Spleen (tissue), 11 donors: ENCODE results near the gene FSIP1. TPM values are rescaled to one million over a fixed set of nuclear protein-coding genes. Genes with fewer than 3 reads are reported as not detected.

Experiments
- DNase-seq: peaks from one replicate; pipeline ENCODE4 v3.0.0-alpha.2; 2020
- H3K27ac ChIP-seq, 8 donors: fragments of 200-600 bp; sonication (generic) in 7 of 8; 1 replicate in 4 of 8; 2 replicates in 4 of 8; pipeline versions ENCODE4 v1.5.0 to v1.8.0; 2016 to 2021; ENCODE audit warnings: inconsistent platforms in 4 of 8, mild to moderate bottlenecking in 4 of 8, moderate library complexity in 1 of 8
- H3K27me3 ChIP-seq, 7 donors: fragments of 200-600 bp; sonication (generic) in 6 of 7; replicated peaks in 1 of 7; 1 replicate in 4 of 7; 2 replicates in 3 of 7; pipeline versions ENCODE4 v1.5.0 to v1.8.0; 2016 to 2021; ENCODE audit warnings: inconsistent platforms in 3 of 7, mild to moderate bottlenecking in 1 of 7
- H3K36me3 ChIP-seq, 6 donors: fragments of 200-600 bp; sonication (generic) in 5 of 6; 1 replicate in 4 of 6; 2 replicates in 2 of 6; pipeline versions ENCODE4 v1.5.0 to v1.8.0; 2016 to 2021; ENCODE audit warnings: inconsistent platforms in 2 of 6
- H3K4me1 ChIP-seq, 6 donors: fragments of 200-600 bp; sonication (generic) in 5 of 6; 1 replicate in 3 of 6; 2 replicates in 3 of 6; pipeline versions ENCODE4 v1.5.0 to v1.8.0; 2016 to 2021; ENCODE audit warnings: inconsistent platforms in 3 of 6
- H3K4me3 ChIP-seq, 8 donors: fragments of 200-600 bp; sonication (generic) in 7 of 8; 1 replicate in 4 of 8; 2 replicates in 4 of 8; pipeline versions ENCODE4 v1.5.0 to v1.8.0; 2016 to 2021; ENCODE audit warnings: inconsistent platforms in 4 of 8, mild to moderate bottlenecking in 4 of 8, moderate library complexity in 2 of 8
- H3K9me3 ChIP-seq, 8 donors: fragments of 200-600 bp; sonication (generic) in 7 of 8; 1 replicate in 4 of 8; 2 replicates in 4 of 8; pipeline versions ENCODE4 v1.5.0 to v1.8.0; 2016 to 2021; ENCODE audit warnings: inconsistent platforms in 4 of 8
- POLR2A ChIP-seq, 3 donors: fragments of 450-650 bp; IDR thresholded peaks; one replicate each; pipeline ENCODE4 v1.5.1; 2017; ENCODE audit warnings: antibody characterized with exemption in 3 of 3, mild to moderate bottlenecking in 1 of 3
- POLR2AphosphoS5 ChIP-seq, 3 donors: sonication (generic); formaldehyde crosslinking; IDR thresholded peaks; one replicate each; pipeline ENCODE4 v1.5.1; 2017; ENCODE audit warnings: antibody characterized with exemption in 3 of 3
- WGBS, 5 donors: extraction: QIAGEN DNeasy Blood & Tissue Kit in 3 of 5; methylation state at CpG; one replicate each; pipeline versions ENCODE4 v1.1.5 to v1.1.7; 2013 to 2018; 5-methylcytosine and 5-hydroxymethylcytosine counted together
- intact Hi-C: fragments of 100-400 bp; cut with DNase I; formaldehyde crosslinking; loops from one replicate; pipeline ENCODE4 v1.15.0; 2023; ENCODE audit warnings: low total_unique reads
- polyA plus RNA-seq, 3 donors: library from polyadenylated mRNA; stranded (reverse); fragments of 200-250 nt; gene quantifications; one replicate each; pipeline ENCODE4 v1.2.1, GENCODE V29; 2013
- total RNA-seq, 7 donors: library from RNA; depleted of rRNA in 3 of 7; stranded (reverse); fragments of >200 nt in 3 of 7; fragmentation: NEBNext Ultra II Directional in 4 of 7; extraction: Animal tissue kit (Norgen Biotek cat#: 25700) in 4 of 7; gene quantifications; one replicate each; pipeline versions ENCODE4 v1.1.0 to v1.2.1, GENCODE V29; 2016 to 2021
- TF ChIP-seq, protein P1 (sequence below), 11 experiments: fragments of 200-600 bp in 7 of 11; fragments of 450-650 bp in 4 of 11; sonication (generic) in 4 of 11; IDR thresholded peaks in 8 of 11; conservative IDR thresholded peaks in 3 of 11; 1 replicate in 7 of 11; 2 replicates in 4 of 11; pipeline versions ENCODE4 v1.4.0 to v1.8.0; 2016 to 2021; ENCODE audit warnings: antibody characterized with exemption in 11 of 11, inconsistent platforms in 4 of 11, mild to moderate bottlenecking in 1 of 11
- donor health status: healthy with polysubstance abuse.
- donor health status: DM: no; HTN: no; CAD: no; lungs with moderate emphysema.
- donor health status: DM: no; HTN: no; CAD: no.
- donor health status: Bipolar disorder and iron deficiency.
- donor health status: healthy.
- donor health status: DM: no; HTN: no; CAD: no.
- donor health status: DM: yes; HTN: yes; CAD: no.

FSIP1 gene
- total and polyA plus RNA-seq, 10 donors = 0.09 to 2.3 (median 0.45) TPM

- intact Hi-C loops = no loop called here
- Histone ChIP-seq H3K36me3 (no peaks in the 10 kb centered on the region), H3K27ac (no peak overlapping the region), H3K9me3 (peaks cover 0 to 49% (median 40%) of the 10 kb centered on the region in 8 donors), H3K4me3 (no peak overlapping the region), H3K27me3 (no peaks in the 10 kb centered on the region), H3K4me1 (no peaks in the 10 kb centered on the region)
- WGBS, 5 donors = 88 to 94% (median 88%) methylated on average over 2 of the region's 2 CpGs
- DNase-seq = no peak
- TF ChIP-seq POLR2AphosphoS5 (IDR thresholded peaks at IDR 0.05) (no peak), POLR2A (IDR thresholded peaks at IDR 0.05) (no peak)
- TF ChIP-seq, protein P1, sequence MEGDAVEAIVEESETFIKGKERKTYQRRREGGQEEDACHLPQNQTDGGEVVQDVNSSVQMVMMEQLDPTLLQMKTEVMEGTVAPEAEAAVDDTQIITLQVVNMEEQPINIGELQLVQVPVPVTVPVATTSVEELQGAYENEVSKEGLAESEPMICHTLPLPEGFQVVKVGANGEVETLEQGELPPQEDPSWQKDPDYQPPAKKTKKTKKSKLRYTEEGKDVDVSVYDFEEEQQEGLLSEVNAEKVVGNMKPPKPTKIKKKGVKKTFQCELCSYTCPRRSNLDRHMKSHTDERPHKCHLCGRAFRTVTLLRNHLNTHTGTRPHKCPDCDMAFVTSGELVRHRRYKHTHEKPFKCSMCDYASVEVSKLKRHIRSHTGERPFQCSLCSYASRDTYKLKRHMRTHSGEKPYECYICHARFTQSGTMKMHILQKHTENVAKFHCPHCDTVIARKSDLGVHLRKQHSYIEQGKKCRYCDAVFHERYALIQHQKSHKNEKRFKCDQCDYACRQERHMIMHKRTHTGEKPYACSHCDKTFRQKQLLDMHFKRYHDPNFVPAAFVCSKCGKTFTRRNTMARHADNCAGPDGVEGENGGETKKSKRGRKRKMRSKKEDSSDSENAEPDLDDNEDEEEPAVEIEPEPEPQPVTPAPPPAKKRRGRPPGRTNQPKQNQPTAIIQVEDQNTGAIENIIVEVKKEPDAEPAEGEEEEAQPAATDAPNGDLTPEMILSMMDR (IDR thresholded peaks at IDR 0.05 in 8 of 11, conservative IDR thresholded peaks at IDR 0.05 in 3 of 11) = no peak
These were observed 174.2 kb downstream of the FSIP1 start for GRCh38 chr15:39608185-39609139.

DNA sequence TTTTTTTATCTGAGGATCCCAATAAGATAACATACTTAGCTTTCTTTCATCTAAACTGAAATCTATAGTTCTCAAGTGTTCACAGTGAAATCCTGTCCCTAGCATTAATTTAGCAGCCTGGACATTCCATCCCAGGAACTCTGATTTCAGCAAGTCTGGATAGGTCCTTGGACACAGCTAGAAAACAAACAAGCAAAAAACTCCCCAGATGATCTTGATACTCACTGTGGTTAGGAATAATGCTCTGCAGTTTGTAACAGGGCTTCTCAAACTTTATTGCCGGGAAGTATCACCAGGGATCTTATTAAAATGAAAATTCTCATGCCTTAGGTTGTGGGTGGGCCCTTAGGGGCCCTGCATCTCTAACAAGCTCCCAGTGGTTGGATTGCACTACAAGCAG, 177.5 kb downstream of the FSIP1 start:
- no peak for DNase-seq
- Histone ChIP-seq H3K4me3 (no peak overlapping the region), H3K27ac (no peak overlapping the region), H3K9me3 (peaks cover 0 to 15% (median 12%) of the 10 kb centered on the region in 8 donors), H3K36me3 (no peaks in the 10 kb centered on the region), H3K27me3 (no peaks in the 10 kb centered on the region), H3K4me1 (no peaks in the 10 kb centered on the region)
- TF ChIP-seq POLR2A (IDR thresholded peaks at IDR 0.05) = no peak
- no peak for TF ChIP-seq POLR2AphosphoS5 (IDR thresholded peaks at IDR 0.05)
- TF ChIP-seq, protein P1 (IDR thresholded peaks at IDR 0.05 in 8 of 11, conservative IDR thresholded peaks at IDR 0.05 in 3 of 11) = no peak
- 78 to 100% (median 94%) methylated on average over 1 of the region's 1 CpG for WGBS, 5 donors
- intact Hi-C loops = no loop called here

DNA sequence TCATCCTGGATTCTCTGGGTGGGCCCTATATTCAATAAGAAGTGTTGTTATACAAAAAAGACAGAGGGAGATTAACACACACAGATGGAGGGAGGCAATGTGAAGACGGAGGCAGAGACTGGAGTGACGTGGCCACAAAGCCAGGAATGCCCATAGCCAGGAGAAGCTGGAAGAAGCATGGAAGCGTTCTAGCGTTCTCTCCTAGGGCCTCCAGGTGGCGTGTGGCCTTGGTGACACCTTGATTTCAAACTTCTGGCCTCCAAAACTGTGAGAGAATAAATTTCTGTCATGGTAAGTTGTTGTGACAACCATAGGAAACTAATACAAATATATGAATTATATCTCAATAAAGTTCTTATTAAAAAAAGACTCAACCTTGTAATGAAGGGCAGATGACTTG, 180.5 kb downstream of the FSIP1 start:
- TF ChIP-seq POLR2A (IDR thresholded peaks at IDR 0.05) (no peak), POLR2AphosphoS5 (IDR thresholded peaks at IDR 0.05) (no peak)
- TF ChIP-seq, protein P1 (IDR thresholded peaks at IDR 0.05 in 8 of 11, conservative IDR thresholded peaks at IDR 0.05 in 3 of 11) = no peak
- no peak for DNase-seq

DNA sequence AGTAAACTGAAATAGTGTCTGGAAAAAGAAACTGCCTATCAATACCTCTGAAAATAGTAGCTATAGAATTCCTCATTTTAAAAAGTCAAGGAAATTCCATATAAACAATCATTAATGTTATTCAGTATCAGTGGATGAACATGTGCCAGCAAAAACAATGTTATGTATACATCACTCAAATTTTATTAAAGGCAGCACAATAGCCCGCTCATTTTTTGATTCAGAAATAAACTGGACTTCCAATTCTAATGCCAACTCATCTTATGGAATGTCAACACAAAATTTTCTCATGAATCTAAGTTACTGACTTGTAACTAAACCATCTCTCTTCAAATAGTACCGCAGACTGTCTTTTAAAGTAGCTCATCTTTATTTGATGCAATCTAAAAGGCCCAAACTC, 182.8 kb downstream of the FSIP1 start:
- intact Hi-C loops = loop anchor here (10.0 kb wide), 1 partner anchor 65 kb away; no protein-coding TSS in a partner anchor
- H3K4me3 ChIP-seq = no peak overlapping the region
- H3K9me3 ChIP-seq = no peaks in the 10 kb centered on the region
- H3K27me3 ChIP-seq = no peaks in the 10 kb centered on the region
- DNase-seq = no peak
- 88 to 91% (median 88%) methylated on average over 2 of the region's 2 CpGs for WGBS, 5 donors
- no peak overlapping the region for H3K27ac ChIP-seq
- TF ChIP-seq POLR2AphosphoS5 (IDR thresholded peaks at IDR 0.05) (no peak), POLR2A (IDR thresholded peaks at IDR 0.05) (no peak)
- TF ChIP-seq, protein P1 (IDR thresholded peaks at IDR 0.05 in 8 of 11, conservative IDR thresholded peaks at IDR 0.05 in 3 of 11) = no peak
- peaks cover 0 to 19% (median 2%) of the 10 kb centered on the region in 6 donors for H3K36me3 ChIP-seq
- no peaks in the 10 kb centered on the region for H3K4me1 ChIP-seq

More for the DNA sequence above, 180.5 kb downstream of the FSIP1 start:
- no peak overlapping the region for H3K27ac ChIP-seq
- intact Hi-C loops = no loop called here
- H3K4me1 ChIP-seq = no peaks in the 10 kb centered on the region
- no peaks in the 10 kb centered on the region for H3K36me3 ChIP-seq
- 81 to 94% (median 90%) methylated on average over 5 of the region's 5 CpGs for WGBS, 5 donors
- no peak overlapping the region for H3K4me3 ChIP-seq
- H3K9me3 ChIP-seq = no peaks in the 10 kb centered on the region
- H3K27me3 ChIP-seq = no peaks in the 10 kb centered on the region
